ENCODE results near the gene IGFBP4. TPM values are rescaled to one million over a fixed set of nuclear protein-coding genes. Genes with fewer than 3 reads are reported as not detected.

Gene IGFBP4
- total RNA-seq: 312 and 436 TPM in 2 replicates
- 685 and 1,130 TPM in 2 replicates for polyA plus RNA-seq
- polyA plus RNA-seq (2012): 1,208 and 1,884 TPM in 2 replicates
- polyA minus RNA-seq (ENCODE audit: low replicate concordance): 1,885 and 3,100 TPM in 2 replicates

DNA sequence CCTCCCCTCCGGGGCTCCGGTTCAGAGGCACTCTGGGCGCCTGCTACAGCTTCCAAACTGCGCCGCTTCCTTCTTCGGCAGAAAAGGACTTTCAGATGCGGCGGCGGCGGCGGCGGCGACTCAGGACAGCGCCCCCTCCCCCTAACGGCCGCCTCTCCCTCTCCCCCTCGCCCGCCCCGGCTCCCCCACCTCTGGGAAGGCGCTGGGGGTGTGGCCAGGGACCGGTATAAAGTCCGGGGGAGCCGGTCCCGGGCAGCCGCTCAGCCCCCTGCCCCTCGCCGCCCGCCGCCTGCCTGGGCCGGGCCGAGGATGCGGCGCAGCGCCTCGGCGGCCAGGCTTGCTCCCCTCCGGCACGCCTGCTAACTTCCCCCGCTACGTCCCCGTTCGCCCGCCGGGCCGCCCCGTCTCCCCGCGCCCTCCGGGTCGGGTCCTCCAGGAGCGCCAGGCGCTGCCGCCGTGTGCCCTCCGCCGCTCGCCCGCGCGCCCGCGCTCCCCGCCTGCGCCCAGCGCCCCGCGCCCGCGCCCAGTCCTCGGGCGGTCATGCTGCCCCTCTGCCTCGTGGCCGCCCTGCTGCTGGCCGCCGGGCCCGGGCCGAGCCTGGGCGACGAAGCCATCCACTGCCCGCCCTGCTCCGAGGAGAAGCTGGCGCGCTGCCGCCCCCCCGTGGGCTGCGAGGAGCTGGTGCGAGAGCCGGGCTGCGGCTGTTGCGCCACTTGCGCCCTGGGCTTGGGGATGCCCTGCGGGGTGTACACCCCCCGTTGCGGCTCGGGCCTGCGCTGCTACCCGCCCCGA lies at the start of gene IGFBP4:
Gene IGFBP4, plus strand, starts transcription at position 255 of the 792 bp plus-strand sequence. Its CDS starts 286 bp downstream, at position 541.
- peak within 1 kb of the TSS; percentile 86 for H3K9ac ChIP-seq (ENCODE audit: insufficient read depth, low read length)
- no peaks in the 10 kb centered on the region for H3K9me3 ChIP-seq (ENCODE audit: control insufficient read depth, insufficient read depth, low read depth, low read length)
- peaks cover 3% of the 10 kb centered on the region for H4K20me1 ChIP-seq (ENCODE audit: control insufficient read depth, extremely low read depth, insufficient read depth, low read length)
- peak within 1 kb of the TSS; percentile 93 for H3K4me2 ChIP-seq (ENCODE audit: extremely low read depth, insufficient read depth, low read length)
- TF ChIP-seq, protein P1, sequence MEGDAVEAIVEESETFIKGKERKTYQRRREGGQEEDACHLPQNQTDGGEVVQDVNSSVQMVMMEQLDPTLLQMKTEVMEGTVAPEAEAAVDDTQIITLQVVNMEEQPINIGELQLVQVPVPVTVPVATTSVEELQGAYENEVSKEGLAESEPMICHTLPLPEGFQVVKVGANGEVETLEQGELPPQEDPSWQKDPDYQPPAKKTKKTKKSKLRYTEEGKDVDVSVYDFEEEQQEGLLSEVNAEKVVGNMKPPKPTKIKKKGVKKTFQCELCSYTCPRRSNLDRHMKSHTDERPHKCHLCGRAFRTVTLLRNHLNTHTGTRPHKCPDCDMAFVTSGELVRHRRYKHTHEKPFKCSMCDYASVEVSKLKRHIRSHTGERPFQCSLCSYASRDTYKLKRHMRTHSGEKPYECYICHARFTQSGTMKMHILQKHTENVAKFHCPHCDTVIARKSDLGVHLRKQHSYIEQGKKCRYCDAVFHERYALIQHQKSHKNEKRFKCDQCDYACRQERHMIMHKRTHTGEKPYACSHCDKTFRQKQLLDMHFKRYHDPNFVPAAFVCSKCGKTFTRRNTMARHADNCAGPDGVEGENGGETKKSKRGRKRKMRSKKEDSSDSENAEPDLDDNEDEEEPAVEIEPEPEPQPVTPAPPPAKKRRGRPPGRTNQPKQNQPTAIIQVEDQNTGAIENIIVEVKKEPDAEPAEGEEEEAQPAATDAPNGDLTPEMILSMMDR (conservative IDR thresholded peaks at IDR 0.05 in 1 of 2, IDR thresholded peaks at IDR 0.05 in 1 of 2; ENCODE audit: low read depth in 1 of 2, low read length in 2 of 2): peak; percentile 27 to 31
- no peak for TF ChIP-seq EZH2 (IDR thresholded peaks at IDR 0.05; ENCODE audit: low read length, missing control alignments)
- H3K27me3 ChIP-seq (ENCODE audit: control insufficient read depth, insufficient read depth, low read length): no peaks in the 10 kb centered on the region
- peaks cover 7% of the 10 kb centered on the region for H3K36me3 ChIP-seq (ENCODE audit: control insufficient read depth, insufficient read depth, low read length)
- H3K4me3 ChIP-seq (replicated peaks in 1 of 4; ENCODE audit: control extremely low read depth in 1 of 4, insufficient read depth in 1 of 4, low read depth in 3 of 4, low read length in 4 of 4): peak within 1 kb of the TSS; percentile 60 to 100 (median 98)
- H3K4me1 ChIP-seq (ENCODE audit: control insufficient read depth, extremely low read depth, insufficient read depth, low read length): peaks cover 21% of the 10 kb centered on the region
- DNase-seq (ENCODE audit: low read depth in 2 of 2): peak; percentile 77 to 79
- no peak within 1 kb of the TSS for H2AFZ ChIP-seq (ENCODE audit: low read length)
- H3K27ac ChIP-seq (ENCODE audit: insufficient read depth, low read length): peak within 1 kb of the TSS; percentile 79
- peaks cover 51% of the 10 kb centered on the region for H3K79me2 ChIP-seq (ENCODE audit: control insufficient read depth, insufficient read depth, low read length)

DNA sequence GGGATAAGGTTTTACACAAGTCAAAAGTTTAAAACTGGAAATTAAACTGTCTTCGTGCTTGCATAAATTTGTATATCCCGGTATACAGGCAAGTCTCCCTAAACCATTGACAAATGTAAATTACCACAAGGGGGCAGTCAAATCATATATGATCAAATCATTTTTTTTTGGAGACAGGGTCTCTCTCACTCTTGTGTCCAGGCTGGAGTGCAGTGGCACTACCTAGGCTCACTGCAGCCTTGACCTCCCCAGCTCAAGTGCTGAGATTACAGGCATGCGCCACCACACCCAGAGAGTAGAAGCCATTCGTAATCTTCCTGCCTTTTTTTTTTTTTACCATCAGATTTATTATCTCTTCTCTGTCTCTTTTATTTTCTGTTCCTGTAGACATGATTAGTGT lies 44.1 kb upstream of the IGFBP4 start:
- Histone ChIP-seq H3K4me3 (replicated peaks in 1 of 4; ENCODE audit: control extremely low read depth in 1 of 4, insufficient read depth in 1 of 4, low read depth in 3 of 4, low read length in 4 of 4) (no peak overlapping the region), H2AFZ (ENCODE audit: low read length) (no peak overlapping the region), H3K36me3 (ENCODE audit: control insufficient read depth, insufficient read depth, low read length) (peaks cover 7% of the 10 kb centered on the region), H3K9me3 (ENCODE audit: control insufficient read depth, insufficient read depth, low read depth, low read length) (no peaks in the 10 kb centered on the region), H3K79me2 (ENCODE audit: control insufficient read depth, insufficient read depth, low read length) (no peaks in the 10 kb centered on the region), H3K4me2 (ENCODE audit: extremely low read depth, insufficient read depth, low read length) (no peak overlapping the region), H3K9ac (ENCODE audit: insufficient read depth, low read length) (no peak overlapping the region), H3K27me3 (ENCODE audit: control insufficient read depth, insufficient read depth, low read length) (no peaks in the 10 kb centered on the region), H3K27ac (ENCODE audit: insufficient read depth, low read length) (no peak overlapping the region), H3K4me1 (ENCODE audit: control insufficient read depth, extremely low read depth, insufficient read depth, low read length) (no peaks in the 10 kb centered on the region), H4K20me1 (ENCODE audit: control insufficient read depth, extremely low read depth, insufficient read depth, low read length) (no peaks in the 10 kb centered on the region)
- peak; percentile 52 to 84 for DNase-seq (ENCODE audit: low read depth in 2 of 2)
- TF ChIP-seq EZH2 (IDR thresholded peaks at IDR 0.05; ENCODE audit: low read length, missing control alignments): no peak
- TF ChIP-seq, protein P1 (conservative IDR thresholded peaks at IDR 0.05 in 1 of 2, IDR thresholded peaks at IDR 0.05 in 1 of 2; ENCODE audit: low read depth in 1 of 2, low read length in 2 of 2): peak; percentile 48 to 58

DNA sequence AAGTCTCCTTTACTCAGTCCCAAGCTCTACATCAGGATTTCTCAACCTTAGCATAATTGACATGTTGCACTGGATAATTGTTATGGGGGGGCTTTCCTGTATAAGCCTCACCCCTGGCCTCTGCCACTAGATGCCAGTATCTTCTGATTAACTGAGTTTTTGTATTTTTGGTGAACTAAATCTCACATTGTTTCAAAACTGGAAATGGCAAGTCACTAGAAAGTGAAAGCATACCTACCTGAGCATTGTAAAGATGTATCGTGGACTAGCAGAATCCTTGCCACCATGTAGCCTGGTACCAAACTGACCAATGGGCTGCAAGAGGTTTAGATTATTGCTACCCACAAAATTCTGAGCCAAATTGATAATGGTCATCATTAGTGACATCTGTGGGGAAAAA lies 40.6 kb upstream of the IGFBP4 start:
- peak overlapping the region; percentile 58 for H2AFZ ChIP-seq (ENCODE audit: low read length)
- H3K9me3 ChIP-seq (ENCODE audit: control insufficient read depth, insufficient read depth, low read depth, low read length): no peaks in the 10 kb centered on the region
- H3K4me1 ChIP-seq (ENCODE audit: control insufficient read depth, extremely low read depth, insufficient read depth, low read length): no peaks in the 10 kb centered on the region
- H3K4me2 ChIP-seq (ENCODE audit: extremely low read depth, insufficient read depth, low read length): peak overlapping the region; percentile 4
- H3K4me3 ChIP-seq (replicated peaks in 1 of 4; ENCODE audit: control extremely low read depth in 1 of 4, insufficient read depth in 1 of 4, low read depth in 3 of 4, low read length in 4 of 4): no peak overlapping the region
- H3K9ac ChIP-seq (ENCODE audit: insufficient read depth, low read length): no peak overlapping the region
- no peaks in the 10 kb centered on the region for H3K79me2 ChIP-seq (ENCODE audit: control insufficient read depth, insufficient read depth, low read length)
- H4K20me1 ChIP-seq (ENCODE audit: control insufficient read depth, extremely low read depth, insufficient read depth, low read length): no peaks in the 10 kb centered on the region
- peaks cover 7% of the 10 kb centered on the region for H3K36me3 ChIP-seq (ENCODE audit: control insufficient read depth, insufficient read depth, low read length)
- TF ChIP-seq, protein P1 (conservative IDR thresholded peaks at IDR 0.05 in 1 of 2, IDR thresholded peaks at IDR 0.05 in 1 of 2; ENCODE audit: low read depth in 1 of 2, low read length in 2 of 2): no peak
- TF ChIP-seq EZH2 (IDR thresholded peaks at IDR 0.05; ENCODE audit: low read length, missing control alignments): no peak
- no peak for DNase-seq (ENCODE audit: low read depth in 2 of 2)
- no peak overlapping the region for H3K27ac ChIP-seq (ENCODE audit: insufficient read depth, low read length)
- no peaks in the 10 kb centered on the region for H3K27me3 ChIP-seq (ENCODE audit: control insufficient read depth, insufficient read depth, low read length)
